AG20443 (cell line): ENCODE measurements around the gene JUND.
"Not testable (repeated sequence)": the region's sequence is repeated elsewhere in the genome, so short reads cannot be mapped to it uniquely, and the experiment has no call there.

ENCODE experiments used
- DNase-seq: peaks from one replicate; pipeline ENCODE4 v3.0.0; 2012; ENCODE audit warnings: low spot score, mixed read lengths

The JUND gene

DNA sequence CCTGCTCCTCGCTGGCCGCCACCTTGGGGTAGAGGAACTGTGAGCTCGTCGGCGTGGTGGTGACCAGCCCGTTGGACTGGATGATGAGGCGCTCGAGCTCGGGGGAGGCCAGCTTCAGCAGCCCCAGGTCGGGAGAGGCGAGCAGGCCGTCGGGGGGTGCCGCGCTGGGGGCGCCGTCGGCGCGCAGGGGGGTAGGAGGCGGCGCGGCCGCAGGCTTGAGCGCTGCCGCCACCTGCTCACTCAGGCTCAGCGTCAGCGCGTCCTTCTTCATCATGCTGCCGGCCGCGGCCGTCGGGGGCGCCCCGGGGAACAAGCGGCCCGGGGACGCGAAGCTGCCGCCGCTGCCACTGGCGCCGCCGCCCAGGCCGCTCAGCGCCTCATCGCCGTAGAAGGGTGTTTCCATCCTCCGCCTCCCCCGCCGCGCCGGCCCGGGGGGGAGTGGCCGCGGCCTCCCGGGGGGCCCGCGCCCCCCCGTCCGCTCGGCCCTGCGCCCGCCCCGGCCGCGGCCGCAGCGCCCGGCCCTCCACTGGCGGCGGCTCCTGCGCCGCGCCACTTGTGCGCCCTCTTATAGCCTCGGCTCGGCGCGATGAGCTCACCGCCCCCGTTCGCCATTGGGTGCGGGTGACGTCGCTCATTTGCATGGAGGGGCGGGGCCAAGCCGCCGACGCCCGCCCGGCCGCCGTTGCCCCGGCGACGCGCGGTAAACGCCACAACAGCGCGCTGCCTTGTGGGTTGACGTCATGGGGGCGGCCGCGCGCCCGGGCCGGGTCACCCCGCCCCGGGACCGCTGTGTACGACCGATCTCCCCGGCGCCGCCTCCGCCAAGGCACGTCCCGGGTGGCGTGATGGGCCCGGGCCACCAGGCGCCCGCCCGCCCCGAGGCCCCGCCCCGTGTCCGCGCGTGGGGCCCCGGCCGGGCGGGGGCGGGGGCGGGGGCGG, at the start of gene JUND:
Gene JUND, minus strand, starts transcription at position 541 of the 939 bp plus-strand sequence. Its CDS starts 138 bp downstream, at position 403.
- peak; percentile 98 for DNase-seq

- no peak for DNase-seq
Observed at GRCh38 chr19:18330868-18331267, 49.4 kb upstream of the JUND start.

DNA sequence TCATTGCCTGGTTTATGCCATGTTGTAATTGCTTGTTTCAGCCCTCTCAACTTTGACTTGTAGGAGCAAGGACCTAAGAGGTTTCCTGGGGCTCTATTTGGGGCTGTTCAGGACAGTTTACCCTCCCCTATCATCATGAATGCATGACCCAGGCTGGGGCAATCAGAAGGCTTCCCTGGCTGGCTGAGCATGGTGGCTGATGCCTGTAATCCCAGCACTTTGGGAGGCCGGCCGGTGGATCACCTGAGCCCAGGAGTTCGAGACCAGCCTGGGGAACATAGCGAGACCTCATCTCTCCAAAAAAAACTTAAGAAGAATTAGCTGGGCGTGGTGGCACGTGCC, 47.6 kb upstream of the JUND start:
- DNase-seq, result no peak

GRCh38 chr19:18328340-18329034, 47.1 kb upstream of the JUND start:
- DNase-seq, result peak; percentile 97

DNA sequence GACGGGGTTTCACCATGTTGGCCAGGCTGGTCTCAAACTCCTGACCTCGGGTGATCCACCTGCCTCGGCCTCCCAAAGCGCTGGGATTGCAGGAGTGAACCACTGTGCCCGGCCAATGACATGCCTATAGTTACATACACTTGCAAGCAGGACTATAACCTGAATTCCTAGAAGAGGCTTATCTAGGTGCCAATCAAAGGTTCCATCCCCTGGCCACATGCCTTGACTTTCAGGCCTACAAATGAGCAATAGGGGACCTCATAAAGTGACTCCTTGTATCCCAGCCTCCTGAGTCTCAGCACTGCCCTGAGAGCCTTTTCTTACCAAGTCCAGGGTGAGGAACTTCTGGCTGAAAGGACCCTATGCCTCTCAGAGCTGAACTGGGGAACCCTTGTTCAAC, 45.4 kb upstream of the JUND start:
- DNase-seq, result no peak

- DNase-seq, result not testable (repeated sequence)
Observed at GRCh38 chr19:18324373-18324731, 42.9 kb upstream of the JUND start.

GRCh38 chr19:18322759-18323460, 41.5 kb upstream of the JUND start, which contains the start of gene LSM4:
TSS of gene LSM4 (minus strand) at chr19:18323076. CDS start at chr19:18323020, 56 bp downstream.
- peak; percentile 99 for DNase-seq

DNA sequence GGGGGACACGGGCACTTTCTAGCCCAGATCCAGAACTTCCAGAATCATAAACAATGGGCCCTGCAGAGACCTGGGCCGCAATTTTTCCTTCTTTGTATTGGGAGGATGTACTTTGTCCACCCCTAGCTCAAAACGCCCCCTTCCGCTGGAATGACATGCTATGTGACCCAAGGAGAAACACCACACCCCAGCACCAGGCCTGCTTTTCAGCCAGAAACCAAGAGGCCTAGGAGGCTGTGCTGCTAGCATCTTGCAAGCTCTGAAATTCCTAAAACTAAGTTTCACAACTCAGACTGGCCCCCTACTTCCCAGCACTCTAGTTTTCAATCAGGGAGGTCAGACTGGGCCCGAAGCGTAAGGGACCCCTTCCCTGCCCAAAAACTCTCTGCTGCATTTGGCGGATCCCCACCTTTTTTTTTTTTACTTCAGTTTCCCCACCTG, 40.9 kb upstream of the JUND start:
- peak; percentile 76 for DNase-seq

DNA sequence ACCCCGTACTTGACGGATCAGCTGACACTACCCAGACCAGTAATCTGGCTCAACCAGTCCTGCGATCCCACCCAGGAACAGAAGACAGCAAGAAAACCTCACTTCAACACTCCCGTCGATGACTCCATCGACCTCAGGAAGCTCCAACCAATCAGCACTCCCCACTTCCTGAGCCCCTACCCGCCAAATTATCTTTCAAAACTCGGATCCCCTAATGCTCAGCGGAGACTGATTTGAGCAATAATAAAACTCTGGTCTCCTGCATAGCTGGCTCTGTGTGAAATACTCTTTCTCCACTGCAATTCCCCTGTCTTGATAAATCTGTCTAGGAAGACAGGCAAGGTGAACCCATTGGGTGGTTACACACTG, 40.3 kb upstream of the JUND start:
- DNase-seq, result no peak

DNA sequence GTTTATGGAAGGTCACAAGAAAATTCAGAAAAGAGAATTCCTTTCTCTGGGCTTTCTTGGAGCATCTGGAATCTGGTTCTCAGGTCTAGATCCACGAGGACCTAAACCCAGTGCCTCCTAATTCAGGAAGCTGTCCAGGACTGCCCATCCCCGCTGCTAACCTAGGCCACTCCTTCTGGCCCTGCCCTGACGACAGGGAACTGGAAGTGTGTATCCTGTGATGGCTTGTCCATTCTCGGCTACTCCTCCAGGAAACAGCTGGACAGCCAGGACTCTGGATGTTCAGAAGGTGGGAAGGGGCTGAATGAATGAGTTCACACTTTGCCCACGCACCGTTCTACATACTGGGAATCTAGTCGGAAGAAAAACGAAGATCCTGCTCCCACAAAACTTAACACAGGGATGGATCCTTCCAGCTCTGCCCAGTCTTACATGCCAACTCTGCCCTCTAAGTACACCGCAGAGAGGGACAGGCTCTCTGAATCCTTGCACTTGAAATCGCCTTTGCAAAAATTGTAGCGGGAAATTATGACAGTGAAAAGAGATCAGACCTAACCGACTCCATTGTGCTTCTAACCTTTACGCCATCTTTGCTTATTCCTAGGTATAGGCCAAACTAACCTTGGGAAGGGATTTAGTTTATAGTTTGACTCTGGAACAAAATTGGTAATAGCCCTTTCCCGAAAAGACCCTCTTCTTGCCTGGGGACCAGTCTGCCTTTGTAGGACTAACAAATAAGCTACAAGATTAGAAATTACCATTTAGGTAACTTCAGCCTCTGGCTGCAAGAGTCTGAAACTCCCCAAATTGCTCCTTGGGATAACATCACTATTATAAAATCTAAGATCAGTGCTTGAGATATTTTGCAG, 39.7 kb upstream of the JUND start:
- DNase-seq, result no peak

GRCh38 chr19:18319591-18320135, 38.2 kb upstream of the JUND start:
- no peak for DNase-seq

- peak; percentile 3 for DNase-seq
Observed at GRCh38 chr19:18317961-18318800, 36.8 kb upstream of the JUND start.

- DNase-seq, result no peak
Observed at GRCh38 chr19:18313398-18313797, 32.0 kb upstream of the JUND start.

- peak; percentile 3 for DNase-seq
Observed at GRCh38 chr19:18312092-18312534, 30.7 kb upstream of the JUND start.

- DNase-seq, result peak; percentile 2
Observed at GRCh38 chr19:18311502-18312091, 30.2 kb upstream of the JUND start.

DNA sequence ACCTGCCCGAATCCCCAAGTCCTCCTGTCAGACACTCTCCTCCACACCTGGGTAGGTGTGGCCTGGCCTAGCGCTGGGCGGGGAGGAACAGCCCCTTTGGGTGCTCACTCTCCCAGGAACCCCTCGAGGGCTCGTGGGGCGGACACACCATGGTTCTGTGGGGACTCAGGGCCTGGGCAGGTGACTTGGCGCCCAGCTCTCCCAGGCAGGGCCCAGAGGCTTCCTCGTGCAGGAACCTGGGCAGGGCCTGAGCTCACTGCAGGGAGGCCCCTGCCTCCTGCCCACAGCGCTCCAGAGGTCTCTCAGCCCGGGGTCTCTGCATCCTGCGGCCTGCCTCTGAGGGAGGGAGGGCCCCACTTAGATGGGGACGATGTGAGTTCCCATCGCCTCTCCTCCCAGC, 29.5 kb upstream of the JUND start:
- DNase-seq, result no peak

DNA sequence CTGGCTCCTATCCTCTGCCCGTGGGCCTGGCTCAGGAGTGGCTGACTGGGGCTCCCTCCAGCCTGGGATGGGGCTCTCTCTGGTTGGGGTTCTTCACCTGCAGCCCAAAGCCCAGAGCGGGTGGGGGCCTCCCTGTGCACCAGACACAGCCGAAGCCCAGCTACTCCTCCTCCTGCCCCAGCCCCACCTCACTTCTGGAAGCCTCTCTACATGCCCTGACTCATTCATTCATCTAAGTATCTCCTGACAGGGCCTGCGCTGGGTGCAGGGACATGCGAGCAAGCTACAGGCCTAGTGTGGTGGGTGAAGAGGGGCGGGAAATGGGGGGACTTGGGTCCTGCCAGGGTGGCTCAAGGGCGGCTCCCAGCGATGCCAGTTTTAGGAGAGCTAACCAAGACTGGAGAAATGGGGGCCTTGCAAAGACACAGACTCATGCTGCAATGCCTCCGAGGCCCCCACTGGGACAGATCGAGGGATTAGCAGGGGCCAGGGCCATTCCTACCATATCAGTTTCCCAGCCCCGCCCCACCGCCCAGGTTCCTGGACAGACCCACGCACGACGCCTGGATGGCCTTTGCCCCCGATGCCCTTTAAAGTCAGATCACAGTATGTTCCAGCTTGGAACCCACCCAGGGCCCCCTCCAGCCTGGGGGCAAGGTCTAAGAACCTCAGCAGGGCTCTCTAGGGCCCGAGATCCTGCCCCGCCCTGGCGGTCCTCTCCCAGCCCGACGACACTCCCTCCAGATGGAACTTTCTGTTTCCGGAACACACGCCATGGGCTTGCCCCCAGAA, 28.9 kb upstream of the JUND start:
- no peak for DNase-seq

DNA sequence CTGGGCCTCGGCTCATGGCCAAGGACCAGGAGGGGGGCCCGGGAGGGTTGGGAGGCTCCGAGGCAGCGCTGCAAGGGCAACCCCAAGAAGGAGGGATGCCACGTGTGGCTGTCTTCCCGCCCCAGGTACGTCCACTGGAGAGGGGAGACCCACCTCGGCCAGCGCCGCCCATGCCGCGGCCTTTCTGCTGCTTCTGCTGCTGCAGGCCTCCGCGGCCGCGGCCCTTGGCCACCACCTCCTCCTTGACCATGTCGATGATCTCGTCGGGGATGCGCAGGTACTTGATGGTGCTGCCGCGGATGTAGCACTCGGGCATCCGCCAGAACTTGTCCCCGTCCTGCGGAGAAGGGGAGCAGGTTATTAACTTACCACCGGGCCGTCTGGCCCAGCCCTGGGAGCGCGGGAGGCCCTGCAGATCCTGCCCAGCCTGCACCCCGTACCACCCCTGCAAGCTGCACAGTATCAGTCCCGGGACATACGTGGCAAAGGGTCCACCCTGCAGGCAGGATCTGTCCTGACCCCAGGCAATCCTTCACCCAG, 28.2 kb upstream of the JUND start:
- DNase-seq, result no peak

DNA sequence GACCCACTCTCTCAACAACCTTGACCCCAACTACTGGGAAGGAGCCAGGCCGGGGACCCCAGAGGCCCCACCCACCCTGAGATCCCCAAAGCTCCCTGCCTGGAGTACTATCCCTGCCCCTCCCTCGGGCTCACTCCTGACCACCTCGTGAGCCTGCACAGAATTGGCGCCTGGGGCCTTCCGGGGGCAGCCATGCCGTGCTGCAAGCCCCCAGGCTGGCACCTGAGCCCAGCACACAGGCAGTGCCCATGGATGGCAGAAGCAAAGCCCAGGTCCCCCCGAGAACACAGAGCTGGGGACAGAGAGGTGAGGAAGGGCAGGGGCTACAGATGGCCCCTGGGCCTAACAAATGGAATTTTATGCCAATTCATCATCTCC, 27.5 kb upstream of the JUND start:
- no peak for DNase-seq
